Body of pancreas (tissue), 4 donors: ENCODE measurements around the gene OR6C70. TPM values are rescaled to one million over a fixed set of nuclear protein-coding genes. Genes with fewer than 3 reads are reported as not detected.
"Not testable (repeated sequence)": the region's sequence is repeated elsewhere in the genome, so short reads cannot be mapped to it uniquely, and the experiment has no call there.

Experiments used
- ATAC-seq: fragments of 150-250 bp; one replicate; pipeline ENCODE4 v1.9.1; 2016
- DNase-seq, 4 donors: peaks; one replicate each; pipeline ENCODE4 v3.0.0-alpha.2; 2019
- H3K27ac ChIP-seq, 4 donors: fragments of 200-600 bp; sonication (generic); 1 replicate in 3 of 4; 2 replicates in 1 of 4; pipeline versions ENCODE4 v1.5.1 to v1.6.1; 2016 to 2019; ENCODE audit warnings: mild to moderate bottlenecking in 1 of 4, mixed read lengths in 1 of 4, moderate library complexity in 1 of 4
- H3K27me3 ChIP-seq, 2 donors: fragments of 200-600 bp; sonication (generic); one replicate each; pipeline ENCODE4 v1.6.0; 2016; ENCODE audit warnings: mild to moderate bottlenecking in 1 of 2
- H3K36me3 ChIP-seq, 2 donors: fragments of 200-600 bp; sonication (generic); replicated peaks in 1 of 2; 2 replicates each; pipeline ENCODE4 v1.5.1; 2016; ENCODE audit warnings: low read depth in 2 of 2; ENCODE audit not compliant: insufficient read depth in 1 of 2
- H3K4me1 ChIP-seq: fragments of 200-600 bp; sonication (generic); one replicate; pipeline ENCODE4 v1.6.0; 2016
- H3K4me3 ChIP-seq, 2 donors: fragments of 200-600 bp; sonication (generic); 1 replicate in 1 of 2; 2 replicates in 1 of 2; pipeline ENCODE4 v1.5.1; 2016 to 2019
- H3K9me3 ChIP-seq, 3 donors: fragments of 200-600 bp; sonication (generic); 1 replicate in 2 of 3; 2 replicates in 1 of 3; pipeline ENCODE4 v1.5.1; 2016
- POLR2A ChIP-seq, 3 donors: fragments of 450-650 bp; IDR thresholded peaks; one replicate each; pipeline ENCODE4 v1.6.1; 2016; ENCODE audit warnings: antibody characterized with exemption in 3 of 3, mild to moderate bottlenecking in 2 of 3
- WGBS, 2 donors: methylation state at CpG; one replicate each; pipeline ENCODE4 v1.1.5; 2017; 5-methylcytosine and 5-hydroxymethylcytosine counted together
- intact Hi-C: fragments of 100-400 bp; cut with DNase I; formaldehyde crosslinking; loops from one replicate; pipeline ENCODE4 v1.15.1; 2023
- total RNA-seq, 2 donors: library from RNA; depleted of rRNA; stranded (reverse); fragments of >200 nt; gene quantifications; one replicate each; pipeline ENCODE4 v1.1.0, GENCODE V29; 2016
- TF ChIP-seq, protein P1 (sequence below), 7 experiments: fragments of 450-650 bp in 4 of 7; fragments of 200-600 bp in 3 of 7; sonication (generic) in 3 of 7; IDR thresholded peaks; one replicate each; pipeline ENCODE4 v1.5.1; 2016 to 2019; ENCODE audit warnings: antibody characterized with exemption in 7 of 7

The OR6C70 gene
- total RNA-seq, 2 donors from 2014 or later: not detected

GRCh38 chr12:55469291-55469690 is 647 bp downstream of the OR6C70 start:
- ATAC-seq (no peak), DNase-seq (no peak)
- H3K4me1 ChIP-seq: no peaks in the 10 kb centered on the region
- H3K4me3 ChIP-seq: no peak overlapping the region
- no peak for TF ChIP-seq POLR2A (IDR thresholded peaks at IDR 0.05)
- TF ChIP-seq, protein P1, sequence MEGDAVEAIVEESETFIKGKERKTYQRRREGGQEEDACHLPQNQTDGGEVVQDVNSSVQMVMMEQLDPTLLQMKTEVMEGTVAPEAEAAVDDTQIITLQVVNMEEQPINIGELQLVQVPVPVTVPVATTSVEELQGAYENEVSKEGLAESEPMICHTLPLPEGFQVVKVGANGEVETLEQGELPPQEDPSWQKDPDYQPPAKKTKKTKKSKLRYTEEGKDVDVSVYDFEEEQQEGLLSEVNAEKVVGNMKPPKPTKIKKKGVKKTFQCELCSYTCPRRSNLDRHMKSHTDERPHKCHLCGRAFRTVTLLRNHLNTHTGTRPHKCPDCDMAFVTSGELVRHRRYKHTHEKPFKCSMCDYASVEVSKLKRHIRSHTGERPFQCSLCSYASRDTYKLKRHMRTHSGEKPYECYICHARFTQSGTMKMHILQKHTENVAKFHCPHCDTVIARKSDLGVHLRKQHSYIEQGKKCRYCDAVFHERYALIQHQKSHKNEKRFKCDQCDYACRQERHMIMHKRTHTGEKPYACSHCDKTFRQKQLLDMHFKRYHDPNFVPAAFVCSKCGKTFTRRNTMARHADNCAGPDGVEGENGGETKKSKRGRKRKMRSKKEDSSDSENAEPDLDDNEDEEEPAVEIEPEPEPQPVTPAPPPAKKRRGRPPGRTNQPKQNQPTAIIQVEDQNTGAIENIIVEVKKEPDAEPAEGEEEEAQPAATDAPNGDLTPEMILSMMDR (IDR thresholded peaks at IDR 0.05): no peak
- H3K27me3 ChIP-seq: no peaks in the 10 kb centered on the region
- peaks cover 0 to 4% (median 0%) of the 10 kb centered on the region in 3 donors for H3K9me3 ChIP-seq
- WGBS, 2 donors: 66 to 80% methylated on average over 2 of the region's 2 CpGs
- H3K36me3 ChIP-seq: no peaks in the 10 kb centered on the region
- H3K27ac ChIP-seq: no peak overlapping the region
- intact Hi-C loops: no loop called here

- Histone ChIP-seq H3K4me3 (no peak overlapping the region), H3K36me3 (no peaks in the 10 kb centered on the region), H3K9me3 (peaks cover 0 to 4% (median 0%) of the 10 kb centered on the region in 3 donors), H3K27ac (no peak overlapping the region), H3K4me1 (no peaks in the 10 kb centered on the region), H3K27me3 (no peaks in the 10 kb centered on the region)
- no peak for ATAC-seq
- 31 to 33% methylated on average over 2 of the region's 2 CpGs for WGBS, 2 donors
- TF ChIP-seq, protein P1 (IDR thresholded peaks at IDR 0.05): no peak
- no peak for TF ChIP-seq POLR2A (IDR thresholded peaks at IDR 0.05)
- DNase-seq: no peak
- intact Hi-C loops: no loop called here
Measured at GRCh38 chr12:55467836-55468235, 2.1 kb downstream of the OR6C70 start.

DNA sequence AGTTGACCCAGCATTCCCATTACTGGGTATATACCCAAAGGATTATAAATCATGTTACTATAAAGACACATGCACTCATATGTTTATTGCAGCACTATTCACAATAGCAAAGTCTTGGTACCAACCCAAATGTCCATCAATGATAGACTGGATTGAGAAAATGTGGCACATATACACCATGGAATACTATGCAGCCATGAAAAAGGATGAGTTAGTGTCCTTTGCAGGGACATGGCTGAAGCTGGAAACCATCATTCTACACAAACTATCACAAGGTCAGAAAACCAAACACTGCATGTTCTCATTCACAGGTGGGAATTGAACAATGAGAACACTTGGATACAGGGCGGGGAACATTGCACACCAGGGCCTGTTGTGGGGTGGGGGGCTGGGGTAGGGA is 5.0 kb downstream of the OR6C70 start:
- ATAC-seq, H3K36me3 ChIP-seq, H3K27ac ChIP-seq, H3K4me3 ChIP-seq, intact Hi-C loops, H3K27me3 ChIP-seq, DNase-seq, H3K4me1 ChIP-seq, H3K9me3 ChIP-seq: not testable (repeated sequence)
- 80 to 87% methylated on average over 1 of the region's 1 CpG for WGBS, 2 donors

- intact Hi-C loops: no loop called here
- no peak for ATAC-seq
- no peak for DNase-seq
Measured at GRCh38 chr12:55448825-55449224, 21.1 kb downstream of the OR6C70 start.

GRCh38 chr12:55446326-55446725 is 23.6 kb downstream of the OR6C70 start:
- Histone ChIP-seq H3K4me1 (no peaks in the 10 kb centered on the region), H3K9me3 (no peaks in the 10 kb centered on the region), H3K4me3 (no peak overlapping the region), H3K27me3 (no peaks in the 10 kb centered on the region), H3K36me3 (no peaks in the 10 kb centered on the region), H3K27ac (no peak overlapping the region)
- 45 to 56% methylated on average over 5 of the region's 5 CpGs for WGBS, 2 donors
- no peak for ATAC-seq
- intact Hi-C loops: no loop called here
- peak in 1 of 4 donors; percentile 4 for DNase-seq
- TF ChIP-seq, protein P1 (IDR thresholded peaks at IDR 0.05): peak in 5 of 7 experiments; percentile 11 to 57 (median 23)
- TF ChIP-seq POLR2A (IDR thresholded peaks at IDR 0.05): no peak

More at GRCh38 chr12:55448825-55449224, 21.1 kb downstream of the OR6C70 start:
- no peaks in the 10 kb centered on the region for H3K4me1 ChIP-seq
- no peaks in the 10 kb centered on the region for H3K9me3 ChIP-seq
- no peak overlapping the region for H3K4me3 ChIP-seq
- H3K36me3 ChIP-seq: no peaks in the 10 kb centered on the region
- TF ChIP-seq POLR2A (IDR thresholded peaks at IDR 0.05): no peak
- TF ChIP-seq, protein P1 (IDR thresholded peaks at IDR 0.05): no peak
- H3K27ac ChIP-seq: no peak overlapping the region
- no peaks in the 10 kb centered on the region for H3K27me3 ChIP-seq
